Spleen (tissue), 11 donors: ENCODE results near the gene PPOX. TPM values are rescaled to one million over a fixed set of nuclear protein-coding genes. Genes with fewer than 3 reads are reported as not detected.

Experiments used
- DNase-seq: peaks from one replicate; pipeline ENCODE4 v3.0.0-alpha.2; 2020
- H3K27ac ChIP-seq, 8 donors: fragments of 200-600 bp; sonication (generic) in 7 of 8; 1 replicate in 4 of 8; 2 replicates in 4 of 8; pipeline versions ENCODE4 v1.5.0 to v1.8.0; 2016 to 2021; ENCODE audit warnings: inconsistent platforms in 4 of 8, mild to moderate bottlenecking in 4 of 8, moderate library complexity in 1 of 8
- H3K27me3 ChIP-seq, 7 donors: fragments of 200-600 bp; sonication (generic) in 6 of 7; replicated peaks in 1 of 7; 1 replicate in 4 of 7; 2 replicates in 3 of 7; pipeline versions ENCODE4 v1.5.0 to v1.8.0; 2016 to 2021; ENCODE audit warnings: inconsistent platforms in 3 of 7, mild to moderate bottlenecking in 1 of 7
- H3K36me3 ChIP-seq, 6 donors: fragments of 200-600 bp; sonication (generic) in 5 of 6; 1 replicate in 4 of 6; 2 replicates in 2 of 6; pipeline versions ENCODE4 v1.5.0 to v1.8.0; 2016 to 2021; ENCODE audit warnings: inconsistent platforms in 2 of 6
- H3K4me1 ChIP-seq, 6 donors: fragments of 200-600 bp; sonication (generic) in 5 of 6; 1 replicate in 3 of 6; 2 replicates in 3 of 6; pipeline versions ENCODE4 v1.5.0 to v1.8.0; 2016 to 2021; ENCODE audit warnings: inconsistent platforms in 3 of 6
- H3K4me3 ChIP-seq, 8 donors: fragments of 200-600 bp; sonication (generic) in 7 of 8; 1 replicate in 4 of 8; 2 replicates in 4 of 8; pipeline versions ENCODE4 v1.5.0 to v1.8.0; 2016 to 2021; ENCODE audit warnings: inconsistent platforms in 4 of 8, mild to moderate bottlenecking in 4 of 8, moderate library complexity in 2 of 8
- H3K9me3 ChIP-seq, 8 donors: fragments of 200-600 bp; sonication (generic) in 7 of 8; 1 replicate in 4 of 8; 2 replicates in 4 of 8; pipeline versions ENCODE4 v1.5.0 to v1.8.0; 2016 to 2021; ENCODE audit warnings: inconsistent platforms in 4 of 8
- POLR2A ChIP-seq, 3 donors: fragments of 450-650 bp; IDR thresholded peaks; one replicate each; pipeline ENCODE4 v1.5.1; 2017; ENCODE audit warnings: antibody characterized with exemption in 3 of 3, mild to moderate bottlenecking in 1 of 3
- POLR2AphosphoS5 ChIP-seq, 3 donors: sonication (generic); formaldehyde crosslinking; IDR thresholded peaks; one replicate each; pipeline ENCODE4 v1.5.1; 2017; ENCODE audit warnings: antibody characterized with exemption in 3 of 3
- WGBS, 5 donors: extraction: QIAGEN DNeasy Blood & Tissue Kit in 3 of 5; methylation state at CpG; one replicate each; pipeline versions ENCODE4 v1.1.5 to v1.1.7; 2013 to 2018; 5-methylcytosine and 5-hydroxymethylcytosine counted together
- intact Hi-C: fragments of 100-400 bp; cut with DNase I; formaldehyde crosslinking; loops from one replicate; pipeline ENCODE4 v1.15.0; 2023; ENCODE audit warnings: low total_unique reads
- polyA plus RNA-seq, 3 donors: library from polyadenylated mRNA; stranded (reverse); fragments of 200-250 nt; gene quantifications; one replicate each; pipeline ENCODE4 v1.2.1, GENCODE V29; 2013
- total RNA-seq, 7 donors: library from RNA; depleted of rRNA in 3 of 7; stranded (reverse); fragments of >200 nt in 3 of 7; fragmentation: NEBNext Ultra II Directional in 4 of 7; extraction: Animal tissue kit (Norgen Biotek cat#: 25700) in 4 of 7; gene quantifications; one replicate each; pipeline versions ENCODE4 v1.1.0 to v1.2.1, GENCODE V29; 2016 to 2021
- TF ChIP-seq, protein P1 (sequence below), 11 experiments: fragments of 200-600 bp in 7 of 11; fragments of 450-650 bp in 4 of 11; sonication (generic) in 4 of 11; IDR thresholded peaks in 8 of 11; conservative IDR thresholded peaks in 3 of 11; 1 replicate in 7 of 11; 2 replicates in 4 of 11; pipeline versions ENCODE4 v1.4.0 to v1.8.0; 2016 to 2021; ENCODE audit warnings: antibody characterized with exemption in 11 of 11, inconsistent platforms in 4 of 11, mild to moderate bottlenecking in 1 of 11
- donor health status: healthy with polysubstance abuse.
- donor health status: DM: no; HTN: no; CAD: no; lungs with moderate emphysema.
- donor health status: DM: no; HTN: no; CAD: no.
- donor health status: Bipolar disorder and iron deficiency.
- donor health status: healthy.
- donor health status: DM: no; HTN: no; CAD: no.
- donor health status: DM: yes; HTN: yes; CAD: no.

The PPOX gene
- total and polyA plus RNA-seq, 10 donors = 25.5 to 74.7 (median 36.8) TPM

DNA sequence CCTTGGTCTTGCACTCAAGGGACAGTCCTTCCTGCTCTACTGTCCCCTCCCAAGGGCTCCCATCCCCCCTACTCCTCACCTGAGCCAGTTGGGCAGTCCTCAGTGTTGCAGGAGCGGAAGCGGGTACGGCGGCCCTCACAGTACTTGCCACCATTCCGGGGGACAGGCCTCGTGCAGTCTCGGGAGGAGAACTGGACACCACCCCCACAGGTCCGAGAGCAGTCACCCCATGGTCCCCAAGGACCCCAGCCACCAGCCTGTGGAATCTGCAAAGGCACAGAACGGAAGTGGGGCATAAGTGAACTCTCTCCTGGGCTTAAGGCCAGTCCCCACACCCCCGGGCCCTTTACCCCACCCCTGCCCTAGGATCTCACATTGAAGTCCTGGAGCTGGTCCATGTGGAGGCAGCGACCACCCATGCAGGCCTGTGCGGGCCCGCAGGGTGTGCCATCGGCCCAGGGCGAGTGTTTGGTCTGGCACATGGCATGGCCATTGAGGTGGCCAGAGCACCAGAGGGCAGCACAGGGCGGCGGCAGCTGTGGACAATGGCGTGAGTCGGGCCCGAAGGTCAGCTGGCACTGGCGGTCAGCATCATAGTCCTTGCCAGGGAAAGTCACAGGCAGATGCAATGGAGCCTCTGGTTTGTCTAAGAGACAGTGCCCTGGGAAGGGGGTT lies 27.5 kb downstream of the PPOX start:
- intact Hi-C loops = no loop called here
- Histone ChIP-seq H3K27me3 (no peaks in the 10 kb centered on the region), H3K4me3 (peak overlapping the region in 1 of 8 donors; percentile 7), H3K9me3 (no peaks in the 10 kb centered on the region), H3K36me3 (peaks cover 0 to 8% (median 0%) of the 10 kb centered on the region in 6 donors), H3K4me1 (peaks cover 47 to 94% (median 85%) of the 10 kb centered on the region in 6 donors), H3K27ac (peak overlapping the region in 3 of 8 donors; percentile 43 to 97 (median 54))
- DNase-seq = peak; percentile 84
- 77 to 90% (median 83%) methylated on average over 21 of the region's 21 CpGs for WGBS, 5 donors
- TF ChIP-seq POLR2AphosphoS5 (IDR thresholded peaks at IDR 0.05) (peak; percentile 32 to 69 (median 52)), POLR2A (IDR thresholded peaks at IDR 0.05) (no peak)
- TF ChIP-seq, protein P1, sequence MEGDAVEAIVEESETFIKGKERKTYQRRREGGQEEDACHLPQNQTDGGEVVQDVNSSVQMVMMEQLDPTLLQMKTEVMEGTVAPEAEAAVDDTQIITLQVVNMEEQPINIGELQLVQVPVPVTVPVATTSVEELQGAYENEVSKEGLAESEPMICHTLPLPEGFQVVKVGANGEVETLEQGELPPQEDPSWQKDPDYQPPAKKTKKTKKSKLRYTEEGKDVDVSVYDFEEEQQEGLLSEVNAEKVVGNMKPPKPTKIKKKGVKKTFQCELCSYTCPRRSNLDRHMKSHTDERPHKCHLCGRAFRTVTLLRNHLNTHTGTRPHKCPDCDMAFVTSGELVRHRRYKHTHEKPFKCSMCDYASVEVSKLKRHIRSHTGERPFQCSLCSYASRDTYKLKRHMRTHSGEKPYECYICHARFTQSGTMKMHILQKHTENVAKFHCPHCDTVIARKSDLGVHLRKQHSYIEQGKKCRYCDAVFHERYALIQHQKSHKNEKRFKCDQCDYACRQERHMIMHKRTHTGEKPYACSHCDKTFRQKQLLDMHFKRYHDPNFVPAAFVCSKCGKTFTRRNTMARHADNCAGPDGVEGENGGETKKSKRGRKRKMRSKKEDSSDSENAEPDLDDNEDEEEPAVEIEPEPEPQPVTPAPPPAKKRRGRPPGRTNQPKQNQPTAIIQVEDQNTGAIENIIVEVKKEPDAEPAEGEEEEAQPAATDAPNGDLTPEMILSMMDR (IDR thresholded peaks at IDR 0.05 in 8 of 11, conservative IDR thresholded peaks at IDR 0.05 in 3 of 11) = peak in 5 of 11 experiments; percentile 27 to 50 (median 35)

DNA sequence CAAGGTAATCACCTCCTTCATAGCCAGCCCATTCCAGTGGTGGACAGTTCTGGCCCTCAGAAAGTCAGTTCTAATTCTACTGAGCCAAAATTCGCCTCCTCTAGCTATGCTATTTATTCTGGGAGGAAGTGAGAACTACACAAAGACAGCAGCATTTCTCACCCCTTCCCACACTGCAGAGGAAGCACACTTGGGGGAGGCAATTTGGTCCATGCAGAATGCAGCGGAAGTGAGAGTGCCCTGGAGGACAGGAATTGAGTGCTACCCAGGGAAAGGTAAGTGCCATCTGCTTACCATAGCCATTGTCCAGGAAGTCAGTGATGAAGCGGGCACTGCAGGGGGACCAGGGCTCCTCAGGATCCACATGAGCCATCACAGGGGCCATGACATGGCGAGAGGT lies 28.9 kb downstream of the PPOX start:
- DNase-seq = peak; percentile 76
- intact Hi-C loops = no loop called here

GRCh38 chr1:161196111-161196510 lies 29.9 kb downstream of the PPOX start:
- Histone ChIP-seq H3K27me3 (no peaks in the 10 kb centered on the region), H3K36me3 (peaks cover 0 to 5% (median 0%) of the 10 kb centered on the region in 6 donors), H3K27ac (peak overlapping the region in 3 of 8 donors; percentile 94 to 97 (median 97)), H3K9me3 (no peaks in the 10 kb centered on the region), H3K4me1 (peaks cover 56 to 100% (median 93%) of the 10 kb centered on the region in 6 donors), H3K4me3 (peak overlapping the region in 1 of 8 donors; percentile 62)
- peak; percentile 57 for DNase-seq
- WGBS, 5 donors = 94 to 100% (median 97%) methylated on average over 6 to 7 of the region's 7 CpGs
- TF ChIP-seq POLR2AphosphoS5 (IDR thresholded peaks at IDR 0.05) (no peak), POLR2A (IDR thresholded peaks at IDR 0.05) (no peak)
- TF ChIP-seq, protein P1 (IDR thresholded peaks at IDR 0.05 in 8 of 11, conservative IDR thresholded peaks at IDR 0.05 in 3 of 11) = no peak
- intact Hi-C loops = no loop called here

More for the DNA sequence above, 28.9 kb downstream of the PPOX start:
- Histone ChIP-seq H3K4me3 (peak overlapping the region in 1 of 8 donors; percentile 62), H3K4me1 (peaks cover 48 to 100% (median 94%) of the 10 kb centered on the region in 6 donors), H3K27ac (peak overlapping the region; percentile 26 to 97 (median 54)), H3K27me3 (no peaks in the 10 kb centered on the region), H3K36me3 (peaks cover 0 to 8% (median 0%) of the 10 kb centered on the region in 6 donors), H3K9me3 (no peaks in the 10 kb centered on the region)
- 57 to 69% (median 64%) methylated on average over 4 of the region's 4 CpGs for WGBS, 5 donors
- no peak for TF ChIP-seq POLR2A (IDR thresholded peaks at IDR 0.05)
- TF ChIP-seq, protein P1 (IDR thresholded peaks at IDR 0.05 in 8 of 11, conservative IDR thresholded peaks at IDR 0.05 in 3 of 11) = no peak
- peak in 2 of 3 donors; percentile 9 to 63 for TF ChIP-seq POLR2AphosphoS5 (IDR thresholded peaks at IDR 0.05)
